OCI-M2 (cell line): ENCODE results near the gene PACC1.

Experiments
- DNase-seq: peaks from one replicate; lab custom pipeline; 2025; ENCODE audit not compliant: unreplicated experiment; lab: John Stamatoyannopoulos, UW

PACC1 gene

GRCh38 chr1:212438831-212439237 is 24.1 kb upstream of the PACC1 start:
- peak; percentile 38 for DNase-seq

GRCh38 chr1:212437179-212437798 is 22.6 kb upstream of the PACC1 start:
- no peak for DNase-seq

- DNase-seq = no peak
These were observed 20.3 kb upstream of the PACC1 start for GRCh38 chr1:212434992-212435391.

- DNase-seq = no peak
These were observed 19.1 kb upstream of the PACC1 start for GRCh38 chr1:212433577-212434462.

- DNase-seq = no peak
These were observed 18.2 kb upstream of the PACC1 start, which contains the start of gene NENF for GRCh38 chr1:212432661-212433576. TSS of gene NENF (plus strand) at chr1:212432920. CDS start at chr1:212432944, 24 bp downstream.

GRCh38 chr1:212432272-212432660 is 17.6 kb upstream of the PACC1 start:
- no peak for DNase-seq

- DNase-seq = no peak
These were observed 17.0 kb upstream of the PACC1 start for GRCh38 chr1:212431644-212432043.

GRCh38 chr1:212430955-212431394 is 16.3 kb upstream of the PACC1 start:
- DNase-seq = no peak

- DNase-seq = no peak
These were observed 15.7 kb upstream of the PACC1 start for GRCh38 chr1:212430416-212430815.

- no peak for DNase-seq
These were observed 13.8 kb upstream of the PACC1 start for GRCh38 chr1:212428496-212428895.

GRCh38 chr1:212423879-212424278 is 9.2 kb upstream of the PACC1 start:
- no peak for DNase-seq

- DNase-seq = no peak
These were observed 6.5 kb upstream of the PACC1 start for GRCh38 chr1:212421165-212421564.

- DNase-seq = no peak
These were observed 588 bp upstream of the PACC1 start for GRCh38 chr1:212415107-212415841.

GRCh38 chr1:212413902-212414327 is 771 bp downstream of the PACC1 start:
- no peak for DNase-seq

- no peak for DNase-seq
These were observed 2.3 kb downstream of the PACC1 start for GRCh38 chr1:212412374-212412773.

- no peak for DNase-seq
These were observed 4.4 kb downstream of the PACC1 start for GRCh38 chr1:212410231-212410820.

- no peak for DNase-seq
These were observed 11.9 kb downstream of the PACC1 start for GRCh38 chr1:212402666-212403321.

GRCh38 chr1:212401838-212402582 is 12.7 kb downstream of the PACC1 start:
- no peak for DNase-seq

GRCh38 chr1:212401042-212401441 is 13.6 kb downstream of the PACC1 start:
- DNase-seq = no peak
